HepG2 (cell line): Measurements from ENCODE around the gene COBLL1. TPM values are rescaled to one million over a fixed set of nuclear protein-coding genes. Genes with fewer than 3 reads are reported as not detected.
A peak's percentile ranks its signal among the peaks of the same experiment; 100 is the strongest.

ENCODE experiments used
- CEBPB ChIP-seq: IDR thresholded peaks from 2 replicates; pipeline ENCODE4 v1.6.1; 2011; ENCODE audit warnings: low read depth, low read length, improper control_type of control experiment, borderline replicate concordance
- FOXA3 ChIP-seq: IDR thresholded peaks from 2 replicates; pipeline ENCODE4 v1.6.1; 2016; ENCODE audit warnings: missing genetic modification reagents, missing compliant biosample characterization
- FOXJ3 ChIP-seq: sonication (generic); formaldehyde crosslinking; IDR thresholded peaks from 2 replicates; pipeline ENCODE4 v1.4.0; 2020; ENCODE audit warnings: missing genetic modification reagents, mild to moderate bottlenecking, borderline replicate concordance
- HOXA9 ChIP-seq: sonication (generic); formaldehyde crosslinking; IDR thresholded peaks from 2 replicates; pipeline ENCODE4 v1.8.1; 2022; ENCODE audit warnings: missing genetic modification reagents, mild to moderate bottlenecking, moderate library complexity, borderline replicate concordance
- MIER2 ChIP-seq: IDR thresholded peaks from 2 replicates; pipeline ENCODE4 v1.6.1; 2016; ENCODE audit warnings: missing biosample characterization, missing genetic modification reagents
- NCOA1 ChIP-seq: sonication (generic); formaldehyde crosslinking; IDR thresholded peaks from 2 replicates; pipeline ENCODE4 v1.9.0; 2021; ENCODE audit warnings: missing genetic modification reagents
- NFKB2 ChIP-seq: sonication (generic); formaldehyde crosslinking; IDR thresholded peaks from 2 replicates; pipeline ENCODE4 v1.4.0; 2020; ENCODE audit warnings: missing genetic modification reagents, borderline replicate concordance
- PHB2 ChIP-seq: fragments of 450-650 bp; IDR thresholded peaks from 2 replicates; pipeline ENCODE4 v1.6.1; 2018; ENCODE audit not compliant: partially characterized antibody
- POLR2AphosphoS5 ChIP-seq: IDR thresholded peaks from 2 replicates; pipeline ENCODE4 v1.6.1; 2012; ENCODE audit warnings: low read depth, low read length
- TARDBP ChIP-seq: sonication (generic); formaldehyde crosslinking; IDR thresholded peaks from 2 replicates; pipeline ENCODE4 v1.8.0; 2022; ENCODE audit warnings: mild to moderate bottlenecking, missing genetic modification reagents
- TMF1 ChIP-seq: sonication (generic); formaldehyde crosslinking; IDR thresholded peaks from 2 replicates; pipeline ENCODE4 v1.8.1; 2022; ENCODE audit warnings: low read depth, missing genetic modification reagents
- ZMYM3 ChIP-seq: sonication (generic); formaldehyde crosslinking; IDR thresholded peaks from 2 replicates; pipeline ENCODE4 v1.5.1; 2020; ENCODE audit warnings: mild to moderate bottlenecking, missing genetic modification reagents
- ZNF33A ChIP-seq: sonication (generic); formaldehyde crosslinking; IDR thresholded peaks from 2 replicates; pipeline ENCODE4 v1.5.1; 2020; ENCODE audit warnings: missing genetic modification reagents, mild to moderate bottlenecking, moderate library complexity, borderline replicate concordance
- ZNF564 ChIP-seq: sonication (generic); formaldehyde crosslinking; IDR thresholded peaks from 2 replicates; pipeline ENCODE4 v1.8.1; 2023; ENCODE audit warnings: mild to moderate bottlenecking, missing genetic modification reagents
- ZNF577 ChIP-seq: sonication (generic); formaldehyde crosslinking; IDR thresholded peaks from 2 replicates; pipeline ENCODE4 v1.4.0; 2020; ENCODE audit warnings: mild to moderate bottlenecking, low read depth, missing genetic modification reagents, borderline replicate concordance
- ZNF589 ChIP-seq: sonication (generic); formaldehyde crosslinking; conservative IDR thresholded peaks from 2 replicates; pipeline ENCODE4 v1.8.0; 2022; ENCODE audit warnings: mild to moderate bottlenecking, moderate library complexity, missing genetic modification reagents
- ZNF644 ChIP-seq: IDR thresholded peaks from 2 replicates; pipeline ENCODE4 v1.6.1; 2016; ENCODE audit warnings: low read depth
- polyA plus RNA-seq, 8 experiments: library from polyadenylated mRNA; depleted of rRNA in 3 of 8; stranded (reverse) in 7 of 8; unstranded in 1 of 8; fragments of >200 nt; fragmentation: Illumina TruSeq in 4 of 8; extraction: Trizol in 4 of 8; gene quantifications; 2 replicates each; pipeline versions ENCODE4 v1.2.1 to v1.2.3, GENCODE V29; 2011 to 2016; ENCODE audit warnings: low read depth in 4 of 8, missing spikeins in 1 of 8, mixed read lengths in 1 of 8; ENCODE audit not compliant: insufficient read depth in 1 of 8
- total RNA-seq, 5 experiments: library from RNA; depleted of rRNA; stranded (reverse); fragments of >200 nt; fragmentation: Illumina TruSeq; extraction: Trizol; gene quantifications; 2 replicates each; pipeline ENCODE4 v1.2.3, GENCODE V29; 2016; ENCODE audit warnings: low read depth in 1 of 5
- TF ChIP-seq, protein P1 (sequence below): sonication (generic); formaldehyde crosslinking; IDR thresholded peaks from 2 replicates; pipeline ENCODE4 v1.9.0; 2022; ENCODE audit warnings: missing genetic modification reagents, mild to moderate bottlenecking, borderline replicate concordance
- TF ChIP-seq, protein P2 (sequence below): sonication (generic); formaldehyde crosslinking; conservative IDR thresholded peaks from 2 replicates; pipeline ENCODE4 v1.4.0; 2020; ENCODE audit warnings: missing genetic modification reagents
- TF ChIP-seq, protein P3 (sequence below): sonication (generic); formaldehyde crosslinking; IDR thresholded peaks from 2 replicates; pipeline ENCODE4 v1.5.1; 2020; ENCODE audit warnings: missing genetic modification reagents, mild to moderate bottlenecking, borderline replicate concordance
- TF ChIP-seq, protein P4 (sequence below): sonication (generic); formaldehyde crosslinking; IDR thresholded peaks from 2 replicates; pipeline ENCODE4 v1.8.1; 2023; ENCODE audit warnings: mild to moderate bottlenecking, missing genetic modification reagents
- TF ChIP-seq, protein P5 (sequence below): sonication (generic); formaldehyde crosslinking; IDR thresholded peaks from 2 replicates; pipeline ENCODE4 v1.8.0; 2022; ENCODE audit warnings: mild to moderate bottlenecking, missing genetic modification reagents, moderate library complexity
- TF ChIP-seq, protein P6 (sequence below): sonication (generic); formaldehyde crosslinking; IDR thresholded peaks from 2 replicates; pipeline ENCODE4 v1.5.1; 2020; ENCODE audit warnings: missing genetic modification reagents, mild to moderate bottlenecking, borderline replicate concordance

Gene COBLL1
- total and polyA plus RNA-seq, 2 of the 13 experiments (the other 11 are each of a cell fraction or from before 2014, with no cell fraction given), result 32.6 to 86.8 TPM

DNA sequence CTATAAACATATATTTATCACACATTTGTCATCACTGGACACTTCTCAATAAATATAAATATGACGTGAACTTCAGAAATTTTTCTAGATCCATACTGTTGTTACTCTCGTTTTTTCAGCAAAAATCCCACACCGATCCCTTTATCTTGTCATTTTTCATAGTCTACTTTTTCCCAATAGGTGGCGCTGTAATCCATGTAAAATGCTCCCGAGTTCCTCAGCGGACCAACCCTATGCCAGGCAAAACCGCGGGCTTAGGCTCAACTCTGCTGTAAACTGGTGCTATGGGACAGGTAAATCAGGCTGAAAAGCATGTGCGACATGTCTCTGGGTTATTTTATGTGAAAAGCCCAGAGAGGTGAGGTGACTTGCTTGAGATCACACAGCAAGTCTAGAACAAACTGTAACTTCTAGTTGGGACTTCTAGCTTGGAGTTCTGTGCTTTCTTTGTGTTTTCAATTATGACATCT is 104.0 kb downstream of the COBLL1 start (continued):
- TF ChIP-seq, protein P1, sequence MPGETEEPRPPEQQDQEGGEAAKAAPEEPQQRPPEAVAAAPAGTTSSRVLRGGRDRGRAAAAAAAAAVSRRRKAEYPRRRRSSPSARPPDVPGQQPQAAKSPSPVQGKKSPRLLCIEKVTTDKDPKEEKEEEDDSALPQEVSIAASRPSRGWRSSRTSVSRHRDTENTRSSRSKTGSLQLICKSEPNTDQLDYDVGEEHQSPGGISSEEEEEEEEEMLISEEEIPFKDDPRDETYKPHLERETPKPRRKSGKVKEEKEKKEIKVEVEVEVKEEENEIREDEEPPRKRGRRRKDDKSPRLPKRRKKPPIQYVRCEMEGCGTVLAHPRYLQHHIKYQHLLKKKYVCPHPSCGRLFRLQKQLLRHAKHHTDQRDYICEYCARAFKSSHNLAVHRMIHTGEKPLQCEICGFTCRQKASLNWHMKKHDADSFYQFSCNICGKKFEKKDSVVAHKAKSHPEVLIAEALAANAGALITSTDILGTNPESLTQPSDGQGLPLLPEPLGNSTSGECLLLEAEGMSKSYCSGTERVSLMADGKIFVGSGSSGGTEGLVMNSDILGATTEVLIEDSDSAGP (CRISPR knock-in tag), result no peak
- no peak for TF ChIP-seq ZNF644 (CRISPR knock-in tag)
- no peak for TF ChIP-seq PHB2
- peak; percentile 60 for TF ChIP-seq FOXA3
- no peak for TF ChIP-seq TMF1 (CRISPR knock-in tag)
- no peak for TF ChIP-seq TARDBP
- no peak for TF ChIP-seq ZNF589
- no peak for TF ChIP-seq POLR2AphosphoS5
- TF ChIP-seq, protein P2, sequence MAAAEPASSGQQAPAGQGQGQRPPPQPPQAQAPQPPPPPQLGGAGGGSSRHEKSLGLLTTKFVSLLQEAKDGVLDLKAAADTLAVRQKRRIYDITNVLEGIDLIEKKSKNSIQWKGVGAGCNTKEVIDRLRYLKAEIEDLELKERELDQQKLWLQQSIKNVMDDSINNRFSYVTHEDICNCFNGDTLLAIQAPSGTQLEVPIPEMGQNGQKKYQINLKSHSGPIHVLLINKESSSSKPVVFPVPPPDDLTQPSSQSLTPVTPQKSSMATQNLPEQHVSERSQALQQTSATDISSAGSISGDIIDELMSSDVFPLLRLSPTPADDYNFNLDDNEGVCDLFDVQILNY (CRISPR knock-in tag), result no peak
- TF ChIP-seq CEBPB, result no peak
- TF ChIP-seq, protein P3, sequence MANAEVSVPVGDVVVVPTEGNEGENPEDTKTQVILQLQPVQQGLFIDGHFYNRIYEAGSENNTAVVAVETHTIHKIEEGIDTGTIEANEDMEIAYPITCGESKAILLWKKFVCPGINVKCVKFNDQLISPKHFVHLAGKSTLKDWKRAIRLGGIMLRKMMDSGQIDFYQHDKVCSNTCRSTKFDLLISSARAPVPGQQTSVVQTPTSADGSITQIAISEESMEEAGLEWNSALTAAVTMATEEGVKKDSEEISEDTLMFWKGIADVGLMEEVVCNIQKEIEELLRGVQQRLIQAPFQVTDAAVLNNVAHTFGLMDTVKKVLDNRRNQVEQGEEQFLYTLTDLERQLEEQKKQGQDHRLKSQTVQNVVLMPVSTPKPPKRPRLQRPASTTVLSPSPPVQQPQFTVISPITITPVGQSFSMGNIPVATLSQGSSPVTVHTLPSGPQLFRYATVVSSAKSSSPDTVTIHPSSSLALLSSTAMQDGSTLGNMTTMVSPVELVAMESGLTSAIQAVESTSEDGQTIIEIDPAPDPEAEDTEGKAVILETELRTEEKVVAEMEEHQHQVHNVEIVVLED, result no peak
- TF ChIP-seq, protein P4, sequence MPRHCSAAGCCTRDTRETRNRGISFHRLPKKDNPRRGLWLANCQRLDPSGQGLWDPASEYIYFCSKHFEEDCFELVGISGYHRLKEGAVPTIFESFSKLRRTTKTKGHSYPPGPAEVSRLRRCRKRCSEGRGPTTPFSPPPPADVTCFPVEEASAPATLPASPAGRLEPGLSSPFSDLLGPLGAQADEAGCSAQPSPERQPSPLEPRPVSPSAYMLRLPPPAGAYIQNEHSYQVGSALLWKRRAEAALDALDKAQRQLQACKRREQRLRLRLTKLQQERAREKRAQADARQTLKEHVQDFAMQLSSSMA (CRISPR knock-in tag), result no peak
- peak; percentile 40; the same call in 1 of the 2 replicates for TF ChIP-seq FOXJ3 (CRISPR knock-in tag)
- TF ChIP-seq, protein P5, sequence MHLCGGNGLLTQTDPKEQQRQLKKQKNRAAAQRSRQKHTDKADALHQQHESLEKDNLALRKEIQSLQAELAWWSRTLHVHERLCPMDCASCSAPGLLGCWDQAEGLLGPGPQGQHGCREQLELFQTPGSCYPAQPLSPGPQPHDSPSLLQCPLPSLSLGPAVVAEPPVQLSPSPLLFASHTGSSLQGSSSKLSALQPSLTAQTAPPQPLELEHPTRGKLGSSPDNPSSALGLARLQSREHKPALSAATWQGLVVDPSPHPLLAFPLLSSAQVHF (CRISPR knock-in tag), result no peak
- TF ChIP-seq, protein P6, sequence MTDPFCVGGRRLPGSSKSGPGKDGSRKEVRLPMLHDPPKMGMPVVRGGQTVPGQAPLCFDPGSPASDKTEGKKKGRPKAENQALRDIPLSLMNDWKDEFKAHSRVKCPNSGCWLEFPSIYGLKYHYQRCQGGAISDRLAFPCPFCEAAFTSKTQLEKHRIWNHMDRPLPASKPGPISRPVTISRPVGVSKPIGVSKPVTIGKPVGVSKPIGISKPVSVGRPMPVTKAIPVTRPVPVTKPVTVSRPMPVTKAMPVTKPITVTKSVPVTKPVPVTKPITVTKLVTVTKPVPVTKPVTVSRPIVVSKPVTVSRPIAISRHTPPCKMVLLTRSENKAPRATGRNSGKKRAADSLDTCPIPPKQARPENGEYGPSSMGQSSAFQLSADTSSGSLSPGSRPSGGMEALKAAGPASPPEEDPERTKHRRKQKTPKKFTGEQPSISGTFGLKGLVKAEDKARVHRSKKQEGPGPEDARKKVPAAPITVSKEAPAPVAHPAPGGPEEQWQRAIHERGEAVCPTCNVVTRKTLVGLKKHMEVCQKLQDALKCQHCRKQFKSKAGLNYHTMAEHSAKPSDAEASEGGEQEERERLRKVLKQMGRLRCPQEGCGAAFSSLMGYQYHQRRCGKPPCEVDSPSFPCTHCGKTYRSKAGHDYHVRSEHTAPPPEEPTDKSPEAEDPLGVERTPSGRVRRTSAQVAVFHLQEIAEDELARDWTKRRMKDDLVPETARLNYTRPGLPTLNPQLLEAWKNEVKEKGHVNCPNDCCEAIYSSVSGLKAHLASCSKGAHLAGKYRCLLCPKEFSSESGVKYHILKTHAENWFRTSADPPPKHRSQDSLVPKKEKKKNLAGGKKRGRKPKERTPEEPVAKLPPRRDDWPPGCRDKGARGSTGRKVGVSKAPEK (CRISPR knock-in tag), result peak; percentile 86; the same call in 1 of the 2 replicates
- peak; percentile 99 for TF ChIP-seq ZMYM3 (CRISPR knock-in tag)
- TF ChIP-seq NFKB2 (CRISPR knock-in tag), result no peak
- no peak for TF ChIP-seq NCOA1 (CRISPR knock-in tag)
- TF ChIP-seq ZNF33A, result no peak
- TF ChIP-seq MIER2, result peak; percentile 78; the same call in 1 of the 2 replicates
- no peak for TF ChIP-seq HOXA9 (CRISPR knock-in tag)
- TF ChIP-seq ZNF564 (CRISPR knock-in tag), result no peak
- TF ChIP-seq ZNF577 (CRISPR knock-in tag), result no peak
